Measurements from ENCODE around the gene COX7A1. TPM values are rescaled to one million over a fixed set of nuclear protein-coding genes. Genes with fewer than 3 reads are reported as not detected.

Gene COX7A1
- total and polyA plus RNA-seq, 10 of the 15 experiments (the other 5 are each of a cell fraction or from before 2014, with no cell fraction given) = not detected

DNA sequence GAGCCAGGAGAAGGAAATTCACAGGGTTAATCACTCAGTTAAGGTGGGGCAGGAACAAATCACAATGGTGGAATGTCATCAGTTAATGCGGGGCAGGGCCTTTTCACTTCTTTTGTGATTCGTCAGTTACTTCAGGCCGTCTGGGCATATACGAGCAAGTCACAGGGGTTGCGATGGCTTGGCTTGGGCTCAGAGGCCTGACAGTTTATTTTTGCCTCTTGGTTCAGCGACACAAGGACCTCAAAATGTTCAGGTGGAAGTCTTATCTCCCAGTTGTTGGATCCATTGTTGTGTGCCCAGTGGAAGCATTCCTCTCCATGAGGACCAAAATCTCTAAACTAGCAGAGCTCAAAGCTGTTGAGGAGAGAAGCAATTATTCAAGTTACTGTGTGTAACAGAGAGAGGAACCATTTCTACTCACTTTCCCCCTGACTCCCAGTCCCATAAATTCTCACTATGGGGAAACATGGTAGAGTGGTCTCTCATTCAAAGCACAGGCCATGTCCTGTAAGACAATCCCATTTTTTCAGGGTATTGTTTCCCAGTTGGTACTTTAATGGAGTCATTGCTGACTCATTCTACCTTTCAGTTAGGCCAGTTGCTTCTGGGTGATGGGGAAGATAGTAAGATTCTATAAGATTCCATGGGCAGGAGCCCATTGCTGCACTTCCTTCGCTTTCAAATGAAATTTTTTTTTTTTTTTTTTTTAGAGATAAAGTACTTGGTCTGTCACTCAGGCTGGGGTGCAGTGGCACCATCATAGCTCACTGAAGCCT, 8.8 kb upstream of the COX7A1 start:
- ChIA-PET SMC1A (ENCODE audit: uncharacterized antibody, unreplicated experiment) (interaction anchor here (1.0 kb wide), 1 partner anchor 14 kb away, joined by 3 read pairs; no protein-coding TSS in a partner anchor), POLR2A (interaction anchor here (0.6 kb wide), 1 partner anchor 16 kb away, joined by 4 read pairs; no protein-coding TSS in a partner anchor), RAD21 (ENCODE audit: unreplicated experiment) (no interaction called here), CTCF (interaction anchor here (0.7 kb wide), 1 partner anchor 9 kb away, joined by 3 read pairs; no protein-coding TSS in a partner anchor)
- no peak overlapping the region for H3K9ac ChIP-seq (ENCODE audit: control insufficient read depth, insufficient read depth, low read length)
- H3K36me3 ChIP-seq (ENCODE audit: control insufficient read depth in 2 of 2, insufficient read depth in 2 of 2, low read length in 1 of 2) = no peaks in the 10 kb centered on the region; a peak in 1 of 4 replicates
- H4K20me1 ChIP-seq (ENCODE audit: control insufficient read depth, insufficient read depth) = no peaks in the 10 kb centered on the region
- in situ Hi-C loops (cut with MboI) (no loop called here), intact Hi-C loops (cut with micrococcal nuclease; ENCODE audit: unreplicated experiment) (no loop called here)
- no peaks in the 10 kb centered on the region for H3K4me1 ChIP-seq (ENCODE audit: control insufficient read depth, insufficient read depth, low read length)
- H3K4me3 ChIP-seq = no peak overlapping the region
- H3K4me2 ChIP-seq (ENCODE audit: control insufficient read depth, insufficient read depth) = no peak overlapping the region
- H2AFZ ChIP-seq (ENCODE audit: control insufficient read depth, low read depth, low read length) = no peak overlapping the region
- H3K27me3 ChIP-seq (replicated peaks in 1 of 2; ENCODE audit: control insufficient read depth in 2 of 2, insufficient read depth in 2 of 2, low read length in 1 of 2) = no peaks in the 10 kb centered on the region
- 98% methylated on average over 7 of the region's 7 CpGs for WGBS (ENCODE audit: insufficient coverage, insufficient replicate concordance, low lambda C conversion rate, missing lambda C conversion rate)
- H3K79me2 ChIP-seq (ENCODE audit: control insufficient read depth, insufficient read depth, low read length) = no peaks in the 10 kb centered on the region
- no peak for FAIRE-seq
- no TSS peak for BruUV-seq (replicated peaks)
- no peak overlapping the region for H3K27ac ChIP-seq (ENCODE audit: control insufficient read depth, insufficient read depth)
- ATAC-seq = no peak
- TF ChIP-seq NRF1 (conservative IDR thresholded peaks at IDR 0.05; ENCODE audit: low read depth, low read length) (no peak), GABPA (IDR thresholded peaks at IDR 0.05; ENCODE audit: low read depth) (no peak), ZNF384 (IDR thresholded peaks at IDR 0.05; ENCODE audit: borderline replicate concordance, low read depth, low read length) (no peak), BACH1 (IDR thresholded peaks at IDR 0.05; ENCODE audit: borderline replicate concordance) (no peak), PAX8 (IDR thresholded peaks at IDR 0.05) (no peak), ZNF622 (IDR thresholded peaks at IDR 0.05) (no peak), HDAC2 (IDR thresholded peaks at IDR 0.05) (no peak), EED (IDR thresholded peaks at IDR 0.05; ENCODE audit: low read depth) (no peak), BCLAF1 (IDR thresholded peaks at IDR 0.05) (no peak), DPF2 (IDR thresholded peaks at IDR 0.05) (no peak)
- TF ChIP-seq, protein P1, sequence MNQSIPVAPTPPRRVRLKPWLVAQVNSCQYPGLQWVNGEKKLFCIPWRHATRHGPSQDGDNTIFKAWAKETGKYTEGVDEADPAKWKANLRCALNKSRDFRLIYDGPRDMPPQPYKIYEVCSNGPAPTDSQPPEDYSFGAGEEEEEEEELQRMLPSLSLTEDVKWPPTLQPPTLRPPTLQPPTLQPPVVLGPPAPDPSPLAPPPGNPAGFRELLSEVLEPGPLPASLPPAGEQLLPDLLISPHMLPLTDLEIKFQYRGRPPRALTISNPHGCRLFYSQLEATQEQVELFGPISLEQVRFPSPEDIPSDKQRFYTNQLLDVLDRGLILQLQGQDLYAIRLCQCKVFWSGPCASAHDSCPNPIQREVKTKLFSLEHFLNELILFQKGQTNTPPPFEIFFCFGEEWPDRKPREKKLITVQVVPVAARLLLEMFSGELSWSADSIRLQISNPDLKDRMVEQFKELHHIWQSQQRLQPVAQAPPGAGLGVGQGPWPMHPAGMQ (IDR thresholded peaks at IDR 0.05; ENCODE audit: borderline replicate concordance) = no peak
- TF ChIP-seq, protein P2, sequence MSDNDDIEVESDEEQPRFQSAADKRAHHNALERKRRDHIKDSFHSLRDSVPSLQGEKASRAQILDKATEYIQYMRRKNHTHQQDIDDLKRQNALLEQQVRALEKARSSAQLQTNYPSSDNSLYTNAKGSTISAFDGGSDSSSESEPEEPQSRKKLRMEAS (IDR thresholded peaks at IDR 0.05; ENCODE audit: low read depth, low read length) = no peak
- TF ChIP-seq, protein P3, sequence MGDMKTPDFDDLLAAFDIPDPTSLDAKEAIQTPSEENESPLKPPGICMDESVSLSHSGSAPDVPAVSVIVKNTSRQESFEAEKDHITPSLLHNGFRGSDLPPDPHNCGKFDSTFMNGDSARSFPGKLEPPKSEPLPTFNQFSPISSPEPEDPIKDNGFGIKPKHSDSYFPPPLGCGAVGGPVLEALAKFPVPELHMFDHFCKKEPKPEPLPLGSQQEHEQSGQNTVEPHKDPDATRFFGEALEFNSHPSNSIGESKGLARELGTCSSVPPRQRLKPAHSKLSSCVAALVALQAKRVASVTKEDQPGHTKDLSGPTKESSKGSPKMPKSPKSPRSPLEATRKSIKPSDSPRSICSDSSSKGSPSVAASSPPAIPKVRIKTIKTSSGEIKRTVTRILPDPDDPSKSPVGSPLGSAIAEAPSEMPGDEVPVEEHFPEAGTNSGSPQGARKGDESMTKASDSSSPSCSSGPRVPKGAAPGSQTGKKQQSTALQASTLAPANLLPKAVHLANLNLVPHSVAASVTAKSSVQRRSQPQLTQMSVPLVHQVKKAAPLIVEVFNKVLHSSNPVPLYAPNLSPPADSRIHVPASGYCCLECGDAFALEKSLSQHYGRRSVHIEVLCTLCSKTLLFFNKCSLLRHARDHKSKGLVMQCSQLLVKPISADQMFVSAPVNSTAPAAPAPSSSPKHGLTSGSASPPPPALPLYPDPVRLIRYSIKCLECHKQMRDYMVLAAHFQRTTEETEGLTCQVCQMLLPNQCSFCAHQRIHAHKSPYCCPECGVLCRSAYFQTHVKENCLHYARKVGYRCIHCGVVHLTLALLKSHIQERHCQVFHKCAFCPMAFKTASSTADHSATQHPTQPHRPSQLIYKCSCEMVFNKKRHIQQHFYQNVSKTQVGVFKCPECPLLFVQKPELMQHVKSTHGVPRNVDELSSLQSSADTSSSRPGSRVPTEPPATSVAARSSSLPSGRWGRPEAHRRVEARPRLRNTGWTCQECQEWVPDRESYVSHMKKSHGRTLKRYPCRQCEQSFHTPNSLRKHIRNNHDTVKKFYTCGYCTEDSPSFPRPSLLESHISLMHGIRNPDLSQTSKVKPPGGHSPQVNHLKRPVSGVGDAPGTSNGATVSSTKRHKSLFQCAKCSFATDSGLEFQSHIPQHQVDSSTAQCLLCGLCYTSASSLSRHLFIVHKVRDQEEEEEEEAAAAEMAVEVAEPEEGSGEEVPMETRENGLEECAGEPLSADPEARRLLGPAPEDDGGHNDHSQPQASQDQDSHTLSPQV (IDR thresholded peaks at IDR 0.05) = no peak
- DNase-seq (ENCODE audit: low read depth, low spot score) = no peak
- no peaks in the 10 kb centered on the region for H3K9me3 ChIP-seq (replicated peaks; ENCODE audit: control insufficient read depth, insufficient read depth, low read length)

All from GM12878 (cell line).